Astrocyte of the cerebellum (primary cell): ENCODE data around the gene MMS19.

Experiments
- DNase-seq: peaks from one replicate; pipeline ENCODE4 v3.0.0-alpha.2; 2011; ENCODE audit warnings: low read depth
- H3K4me3 ChIP-seq: 2 replicates; pipeline ENCODE4 v1.5.1; 2011; ENCODE audit warnings: mild to moderate bottlenecking, low read depth, low read length, moderate library complexity
- in situ Hi-C: cut with HindIII; loops from 2 replicates; pipeline ENCODE4 v1.10.0; 2017; ENCODE audit warnings: low sequenced_read_pairs
- TF ChIP-seq, protein P1 (sequence below): IDR thresholded peaks from 2 replicates; pipeline ENCODE4 v1.5.1; 2012; ENCODE audit warnings: low read length, low read depth, moderate library complexity, mild to moderate bottlenecking; ENCODE audit errors: missing control alignments

The MMS19 gene

GRCh38 chr10:97522937-97523336 is 24.7 kb upstream of the MMS19 start:
- TF ChIP-seq, protein P1, sequence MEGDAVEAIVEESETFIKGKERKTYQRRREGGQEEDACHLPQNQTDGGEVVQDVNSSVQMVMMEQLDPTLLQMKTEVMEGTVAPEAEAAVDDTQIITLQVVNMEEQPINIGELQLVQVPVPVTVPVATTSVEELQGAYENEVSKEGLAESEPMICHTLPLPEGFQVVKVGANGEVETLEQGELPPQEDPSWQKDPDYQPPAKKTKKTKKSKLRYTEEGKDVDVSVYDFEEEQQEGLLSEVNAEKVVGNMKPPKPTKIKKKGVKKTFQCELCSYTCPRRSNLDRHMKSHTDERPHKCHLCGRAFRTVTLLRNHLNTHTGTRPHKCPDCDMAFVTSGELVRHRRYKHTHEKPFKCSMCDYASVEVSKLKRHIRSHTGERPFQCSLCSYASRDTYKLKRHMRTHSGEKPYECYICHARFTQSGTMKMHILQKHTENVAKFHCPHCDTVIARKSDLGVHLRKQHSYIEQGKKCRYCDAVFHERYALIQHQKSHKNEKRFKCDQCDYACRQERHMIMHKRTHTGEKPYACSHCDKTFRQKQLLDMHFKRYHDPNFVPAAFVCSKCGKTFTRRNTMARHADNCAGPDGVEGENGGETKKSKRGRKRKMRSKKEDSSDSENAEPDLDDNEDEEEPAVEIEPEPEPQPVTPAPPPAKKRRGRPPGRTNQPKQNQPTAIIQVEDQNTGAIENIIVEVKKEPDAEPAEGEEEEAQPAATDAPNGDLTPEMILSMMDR, result no peak
- no peak for DNase-seq
- H3K4me3 ChIP-seq, result no peak overlapping the region
- in situ Hi-C loops, result no loop called here

- TF ChIP-seq, protein P1, result no peak
- H3K4me3 ChIP-seq, result no peak overlapping the region
- in situ Hi-C loops, result no loop called here
- DNase-seq, result no peak
These were observed 23.8 kb upstream of the MMS19 start for GRCh38 chr10:97522071-97522470.

- in situ Hi-C loops, result no loop called here
- no peak for DNase-seq
- TF ChIP-seq, protein P1, result no peak
- no peak overlapping the region for H3K4me3 ChIP-seq
These were observed 22.9 kb upstream of the MMS19 start for GRCh38 chr10:97520978-97521761.

- in situ Hi-C loops, result no loop called here
- DNase-seq, result no peak
These were observed 22.3 kb upstream of the MMS19 start for GRCh38 chr10:97520520-97520919.

DNA sequence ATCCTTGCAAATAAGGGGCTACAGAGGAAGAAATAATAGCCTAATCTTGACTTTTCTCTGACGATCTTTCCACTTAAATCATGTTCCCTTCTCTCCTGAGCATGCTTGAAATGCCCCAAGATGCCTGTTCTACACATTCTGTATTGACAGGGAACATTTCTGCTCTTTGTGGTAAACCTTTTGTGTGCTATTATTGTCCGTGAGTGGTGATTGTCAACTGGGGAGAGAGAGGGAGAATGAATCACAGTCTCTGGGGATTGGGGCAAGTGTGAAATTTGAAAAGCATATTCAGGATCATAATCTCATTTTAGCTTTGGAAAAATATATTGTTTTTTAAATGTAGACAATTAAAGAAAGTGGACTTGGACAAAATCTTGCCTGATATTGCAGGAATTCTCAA is 21.1 kb upstream of the MMS19 start:
- TF ChIP-seq, protein P1, result no peak
- DNase-seq, result no peak
- in situ Hi-C loops, result no loop called here
- no peak overlapping the region for H3K4me3 ChIP-seq

More at GRCh38 chr10:97520520-97520919, 22.3 kb upstream of the MMS19 start:
- no peak overlapping the region for H3K4me3 ChIP-seq
- TF ChIP-seq, protein P1, result no peak

DNA sequence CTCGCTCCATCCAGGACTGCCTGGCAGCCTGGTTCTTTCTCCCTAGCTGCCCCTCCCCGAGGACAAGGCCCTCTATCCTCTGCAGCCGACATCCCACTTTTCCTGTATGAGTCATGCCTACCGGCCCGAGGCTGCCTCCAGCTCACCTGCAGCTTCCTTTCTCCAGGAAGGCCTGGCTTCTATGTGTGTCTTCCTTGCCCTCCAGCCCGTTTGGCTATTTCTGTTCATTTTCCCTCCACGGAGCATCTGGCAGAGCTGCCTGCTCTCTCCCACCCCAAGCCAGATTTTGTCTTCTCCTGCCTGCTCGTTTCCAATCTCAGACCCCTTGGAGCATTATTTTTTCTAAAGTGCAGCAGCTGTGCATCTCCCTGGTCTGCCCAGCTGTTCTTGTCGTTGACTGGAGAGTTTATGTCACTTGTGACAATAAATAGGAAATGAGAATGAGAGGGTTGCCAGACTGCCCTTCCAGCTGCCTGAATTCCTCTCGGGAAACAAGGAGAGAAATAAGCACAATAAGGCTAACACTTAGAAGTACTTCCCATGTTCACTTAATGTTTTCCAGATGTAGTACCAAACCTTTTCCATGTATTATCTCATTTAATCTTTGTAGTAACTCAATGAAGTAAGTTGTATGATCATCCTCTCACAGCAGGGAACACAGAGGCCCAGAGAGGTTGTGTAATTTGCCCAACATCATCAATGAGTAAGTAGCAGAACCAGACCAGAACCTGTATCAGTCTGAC is 20.2 kb upstream of the MMS19 start:
- in situ Hi-C loops, result no loop called here
- no peak for DNase-seq
- no peak overlapping the region for H3K4me3 ChIP-seq
- TF ChIP-seq, protein P1, result no peak
